Measurements from ENCODE around the gene ITPRID1.
"Not testable (repeated sequence)": the region's sequence is repeated elsewhere in the genome, so short reads cannot be mapped to it uniquely, and the experiment has no call there.

The ITPRID1 gene

GRCh38 chr7:31513790-31514189 is at the start of gene ITPRID1:
Gene ITPRID1, plus strand, starts transcription at chr7:31514090. Its CDS starts 38,935 bp downstream, at chr7:31553025.
- H3K4me3 ChIP-seq (ENCODE audit: low read depth, low read length): no peak within 1 kb of the TSS
- TF ChIP-seq CTCF (IDR thresholded peaks at IDR 0.05; ENCODE audit: low read depth, low read length): no peak

- H3K4me3 ChIP-seq (ENCODE audit: low read depth, low read length): no peak overlapping the region
- TF ChIP-seq CTCF (IDR thresholded peaks at IDR 0.05; ENCODE audit: low read depth, low read length): no peak
Measured at GRCh38 chr7:31464601-31465000, 49.3 kb upstream of the ITPRID1 start.

- no peak for TF ChIP-seq CTCF (IDR thresholded peaks at IDR 0.05; ENCODE audit: low read depth, low read length)
- H3K4me3 ChIP-seq (ENCODE audit: low read depth, low read length): no peak overlapping the region
Measured at GRCh38 chr7:31465285-31465684, 48.6 kb upstream of the ITPRID1 start.

GRCh38 chr7:31466036-31466435 is 47.9 kb upstream of the ITPRID1 start:
- TF ChIP-seq CTCF (IDR thresholded peaks at IDR 0.05; ENCODE audit: low read depth, low read length): no peak
- H3K4me3 ChIP-seq (ENCODE audit: low read depth, low read length): no peak overlapping the region

GRCh38 chr7:31470883-31471282 is 43.0 kb upstream of the ITPRID1 start:
- not testable (repeated sequence) for H3K4me3 ChIP-seq (ENCODE audit: low read depth, low read length)

- no peak for TF ChIP-seq CTCF (IDR thresholded peaks at IDR 0.05; ENCODE audit: low read depth, low read length)
- no peak overlapping the region for H3K4me3 ChIP-seq (ENCODE audit: low read depth, low read length)
Measured at GRCh38 chr7:31475368-31475767, 38.5 kb upstream of the ITPRID1 start.

GRCh38 chr7:31476073-31476745 is 37.7 kb upstream of the ITPRID1 start:
- TF ChIP-seq CTCF (IDR thresholded peaks at IDR 0.05; ENCODE audit: low read depth, low read length): no peak
- H3K4me3 ChIP-seq (ENCODE audit: low read depth, low read length): no peak overlapping the region

Measured in WI38 (cell line).